ENCODE results near the gene IFITM1. TPM values are rescaled to one million over a fixed set of nuclear protein-coding genes. Genes with fewer than 3 reads are reported as not detected.

The IFITM1 gene
- total and polyA plus RNA-seq, 4 donors: 46.7 to 311 (median 183) TPM

GRCh38 chr11:334264-334994, 20.6 kb downstream of the IFITM1 start:
- 78 to 80% methylated on average over 25 of the region's 25 CpGs for WGBS, 2 donors
- H3K4me1 ChIP-seq (ENCODE audit: control insufficient read depth in 1 of 2, insufficient read depth in 2 of 2, low read length in 2 of 2): no peaks in the 10 kb centered on the region
- no peaks in the 10 kb centered on the region for H3K36me3 ChIP-seq (ENCODE audit: control insufficient read depth in 1 of 2, insufficient read depth in 2 of 2, low read length in 1 of 2)
- no peaks in the 10 kb centered on the region for H3K9me3 ChIP-seq (ENCODE audit: control insufficient read depth, low read length)
- DNase-seq: peak in 1 of 2 donors; percentile 70
- H3K27ac ChIP-seq (ENCODE audit: low read depth in 1 of 2, low read length in 2 of 2): no peak overlapping the region
- H3K4me3 ChIP-seq (ENCODE audit: low read length in 2 of 2): no peak overlapping the region
- H3K27me3 ChIP-seq (ENCODE audit: control insufficient read depth in 1 of 2, insufficient read depth in 2 of 2, low read length in 1 of 2): no peaks in the 10 kb centered on the region
- intact Hi-C loops (cut with DNase I): no loop called here
- peak; percentile 44 for ATAC-seq (ENCODE audit: low FRiP score)

- H3K9me3 ChIP-seq (ENCODE audit: control insufficient read depth, low read length): no peaks in the 10 kb centered on the region
- H3K4me3 ChIP-seq (ENCODE audit: low read length in 2 of 2): no peak overlapping the region
- H3K4me1 ChIP-seq (ENCODE audit: control insufficient read depth in 1 of 2, insufficient read depth in 2 of 2, low read length in 2 of 2): no peaks in the 10 kb centered on the region
- H3K27ac ChIP-seq (ENCODE audit: low read depth in 1 of 2, low read length in 2 of 2): no peak overlapping the region
- no peaks in the 10 kb centered on the region for H3K27me3 ChIP-seq (ENCODE audit: control insufficient read depth in 1 of 2, insufficient read depth in 2 of 2, low read length in 1 of 2)
- intact Hi-C loops (cut with DNase I): no loop called here
- WGBS, 2 donors: 60% methylated on average over 15 of the region's 15 CpGs
- DNase-seq (peak; percentile 67 to 69), ATAC-seq (ENCODE audit: low FRiP score) (no peak)
- H3K36me3 ChIP-seq (ENCODE audit: control insufficient read depth in 1 of 2, insufficient read depth in 2 of 2, low read length in 1 of 2): no peaks in the 10 kb centered on the region
Observed at GRCh38 chr11:335779-336658, 22.2 kb downstream of the IFITM1 start.

- 95 to 96% methylated on average over 4 of the region's 4 CpGs for WGBS, 2 donors
- H3K4me1 ChIP-seq (ENCODE audit: control insufficient read depth in 1 of 2, insufficient read depth in 2 of 2, low read length in 2 of 2): no peaks in the 10 kb centered on the region
- no peak overlapping the region for H3K27ac ChIP-seq (ENCODE audit: low read depth in 1 of 2, low read length in 2 of 2)
Observed at GRCh38 chr11:336659-337198, 22.9 kb downstream of the IFITM1 start.

GRCh38 chr11:337711-338110, 23.9 kb downstream of the IFITM1 start:
- 93% methylated on average over 6 of the region's 6 CpGs for WGBS, 2 donors
- intact Hi-C loops (cut with DNase I): no loop called here
- no peak for ATAC-seq (ENCODE audit: low FRiP score)

More at GRCh38 chr11:336659-337198, 22.9 kb downstream of the IFITM1 start:
- H3K36me3 ChIP-seq (ENCODE audit: control insufficient read depth in 1 of 2, insufficient read depth in 2 of 2, low read length in 1 of 2): no peaks in the 10 kb centered on the region
- H3K4me3 ChIP-seq (ENCODE audit: low read length in 2 of 2): no peak overlapping the region
- ATAC-seq (ENCODE audit: low FRiP score): no peak
- no peaks in the 10 kb centered on the region for H3K9me3 ChIP-seq (ENCODE audit: control insufficient read depth, low read length)
- H3K27me3 ChIP-seq (ENCODE audit: control insufficient read depth in 1 of 2, insufficient read depth in 2 of 2, low read length in 1 of 2): no peaks in the 10 kb centered on the region
- intact Hi-C loops (cut with DNase I): no loop called here
- DNase-seq: peak in 1 of 2 donors; percentile 6

GRCh38 chr11:339963-340362, 26.1 kb downstream of the IFITM1 start:
- Histone ChIP-seq H3K4me3 (ENCODE audit: low read length in 2 of 2) (no peak overlapping the region), H3K27ac (ENCODE audit: low read depth in 1 of 2, low read length in 2 of 2) (no peak overlapping the region), H3K4me1 (ENCODE audit: control insufficient read depth in 1 of 2, insufficient read depth in 2 of 2, low read length in 2 of 2) (no peaks in the 10 kb centered on the region), H3K27me3 (ENCODE audit: control insufficient read depth in 1 of 2, insufficient read depth in 2 of 2, low read length in 1 of 2) (no peaks in the 10 kb centered on the region), H3K36me3 (ENCODE audit: control insufficient read depth in 1 of 2, insufficient read depth in 2 of 2, low read length in 1 of 2) (no peaks in the 10 kb centered on the region), H3K9me3 (ENCODE audit: control insufficient read depth, low read length) (no peaks in the 10 kb centered on the region)
- 94 to 97% methylated on average over 2 of the region's 2 CpGs for WGBS, 2 donors
- intact Hi-C loops (cut with DNase I): no loop called here
- ATAC-seq (ENCODE audit: low FRiP score) (no peak), DNase-seq (no peak)

More at GRCh38 chr11:337711-338110, 23.9 kb downstream of the IFITM1 start:
- no peaks in the 10 kb centered on the region for H3K4me1 ChIP-seq (ENCODE audit: control insufficient read depth in 1 of 2, insufficient read depth in 2 of 2, low read length in 2 of 2)
- no peaks in the 10 kb centered on the region for H3K9me3 ChIP-seq (ENCODE audit: control insufficient read depth, low read length)
- no peak overlapping the region for H3K27ac ChIP-seq (ENCODE audit: low read depth in 1 of 2, low read length in 2 of 2)
- no peaks in the 10 kb centered on the region for H3K36me3 ChIP-seq (ENCODE audit: control insufficient read depth in 1 of 2, insufficient read depth in 2 of 2, low read length in 1 of 2)
- no peak overlapping the region for H3K4me3 ChIP-seq (ENCODE audit: low read length in 2 of 2)
- DNase-seq: peak in 1 of 2 donors; percentile 23
- H3K27me3 ChIP-seq (ENCODE audit: control insufficient read depth in 1 of 2, insufficient read depth in 2 of 2, low read length in 1 of 2): no peaks in the 10 kb centered on the region

GRCh38 chr11:340539-341512, 27.0 kb downstream of the IFITM1 start:
- no peaks in the 10 kb centered on the region for H3K4me1 ChIP-seq (ENCODE audit: control insufficient read depth in 1 of 2, insufficient read depth in 2 of 2, low read length in 2 of 2)
- no peak for ATAC-seq (ENCODE audit: low FRiP score)
- WGBS, 2 donors: 65 to 80% methylated on average over 5 of the region's 5 CpGs
- no peaks in the 10 kb centered on the region for H3K9me3 ChIP-seq (ENCODE audit: control insufficient read depth, low read length)
- no peaks in the 10 kb centered on the region for H3K27me3 ChIP-seq (ENCODE audit: control insufficient read depth in 1 of 2, insufficient read depth in 2 of 2, low read length in 1 of 2)
- no peak overlapping the region for H3K27ac ChIP-seq (ENCODE audit: low read depth in 1 of 2, low read length in 2 of 2)
- intact Hi-C loops (cut with DNase I): no loop called here
- H3K4me3 ChIP-seq (ENCODE audit: low read length in 2 of 2): no peak overlapping the region
- peak in 1 of 2 donors; percentile 5 for DNase-seq
- no peaks in the 10 kb centered on the region for H3K36me3 ChIP-seq (ENCODE audit: control insufficient read depth in 1 of 2, insufficient read depth in 2 of 2, low read length in 1 of 2)

- DNase-seq (peak in 1 of 2 donors; percentile 3), ATAC-seq (ENCODE audit: low FRiP score) (no peak)
- WGBS, 2 donors: 81 to 82% methylated on average over 3 of the region's 3 CpGs
- Histone ChIP-seq H3K36me3 (ENCODE audit: control insufficient read depth in 1 of 2, insufficient read depth in 2 of 2, low read length in 1 of 2) (no peaks in the 10 kb centered on the region), H3K27me3 (ENCODE audit: control insufficient read depth in 1 of 2, insufficient read depth in 2 of 2, low read length in 1 of 2) (no peaks in the 10 kb centered on the region), H3K4me3 (ENCODE audit: low read length in 2 of 2) (no peak overlapping the region), H3K4me1 (ENCODE audit: control insufficient read depth in 1 of 2, insufficient read depth in 2 of 2, low read length in 2 of 2) (no peaks in the 10 kb centered on the region), H3K27ac (ENCODE audit: low read depth in 1 of 2, low read length in 2 of 2) (no peak overlapping the region), H3K9me3 (ENCODE audit: control insufficient read depth, low read length) (no peaks in the 10 kb centered on the region)
- intact Hi-C loops (cut with DNase I): no loop called here
Observed at GRCh38 chr11:342328-342727, 28.5 kb downstream of the IFITM1 start.

Measured in aorta (tissue), 5 donors.